GM18498 (cell line): Measurements from ENCODE around the gene UBAC1.

ENCODE experiments used
- ATAC-seq: cut with Tn5 transposase; IDR thresholded peaks from one replicate; pipeline ENCODE4 v1.9.1; 2021; ENCODE audit warnings: mild to moderate bottlenecking, moderate library complexity; ENCODE audit not compliant: unreplicated experiment

The UBAC1 gene

GRCh38 chr9:135887585-135888050, 73.6 kb downstream of the UBAC1 start:
- peak; percentile 75 for ATAC-seq

DNA sequence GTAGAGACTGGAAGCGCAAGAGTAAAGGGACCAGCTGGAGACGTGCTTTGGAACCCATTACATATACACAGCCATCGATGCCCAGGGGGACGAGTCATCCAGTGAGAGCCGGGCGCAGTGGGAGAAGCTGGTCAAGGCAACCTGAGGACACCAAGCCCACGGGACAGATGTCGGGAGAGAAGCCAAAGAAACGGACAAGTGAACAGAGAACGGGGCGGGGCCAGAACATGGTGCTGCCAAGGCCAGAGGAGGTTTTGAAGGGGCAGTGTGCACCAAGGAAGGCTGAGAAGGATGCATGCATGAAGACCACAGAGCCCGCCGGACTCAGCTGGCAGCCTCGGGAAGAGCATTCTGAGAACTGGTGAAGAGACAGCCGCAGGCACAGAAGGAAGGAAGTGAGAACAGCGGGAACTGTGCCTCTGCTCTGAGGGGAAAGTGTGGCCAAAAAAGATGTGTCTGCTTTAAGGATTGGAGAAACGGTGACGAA, 74.1 kb downstream of the UBAC1 start:
- ATAC-seq = no peak

DNA sequence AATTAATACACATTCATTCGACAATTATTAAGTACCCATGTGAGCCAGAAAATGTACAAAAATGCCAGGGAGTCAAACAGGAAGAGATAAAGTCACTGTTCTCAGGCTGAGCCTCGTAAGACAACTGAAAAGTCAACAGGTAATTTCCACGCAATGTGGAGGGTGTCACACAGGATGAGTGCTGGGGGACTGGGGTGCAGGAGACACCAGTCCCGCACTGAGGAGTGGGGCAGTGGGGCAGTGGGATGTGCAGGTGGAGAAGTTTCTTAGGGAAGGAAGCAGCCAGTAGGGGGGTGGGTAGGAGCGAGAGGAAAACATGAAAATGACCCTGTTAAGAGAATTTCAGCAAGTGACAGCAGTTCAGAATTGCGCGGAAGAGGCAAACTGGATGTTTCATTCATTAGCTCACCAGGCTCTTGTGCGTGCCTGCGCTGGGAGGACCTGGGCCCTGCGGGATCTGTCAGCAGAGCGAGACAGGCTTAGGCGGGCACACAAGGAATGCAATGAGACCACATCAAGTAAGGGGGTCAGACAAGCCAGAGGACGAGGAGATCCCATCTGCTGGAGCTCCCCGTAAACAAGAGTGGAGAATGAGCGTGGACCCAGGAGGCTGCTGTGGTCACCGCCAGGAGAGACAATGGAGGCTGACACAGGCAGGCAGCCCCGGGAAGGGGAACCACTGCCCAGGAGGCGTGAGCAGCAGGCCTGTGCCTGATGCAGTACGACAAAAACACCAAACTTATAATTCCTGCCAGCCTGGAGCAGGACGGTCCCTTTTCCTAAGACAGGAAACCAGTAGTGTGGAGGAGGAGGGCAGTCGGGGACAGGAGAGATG, 74.8 kb downstream of the UBAC1 start:
- ATAC-seq = no peak

GRCh38 chr9:135885100-135885853, 75.9 kb downstream of the UBAC1 start:
- ATAC-seq = no peak

GRCh38 chr9:135884328-135885035, 76.7 kb downstream of the UBAC1 start:
- no peak for ATAC-seq

- ATAC-seq = no peak
These were observed 77.6 kb downstream of the UBAC1 start for GRCh38 chr9:135883410-135884089.
